HepG2 (cell line): ENCODE data around the gene TMC8. TPM values are rescaled to one million over a fixed set of nuclear protein-coding genes. Genes with fewer than 3 reads are reported as not detected.

Experiments
- CSRNP1 ChIP-seq: sonication (generic); formaldehyde crosslinking; IDR thresholded peaks from 2 replicates; pipeline ENCODE4 v1.8.1; 2023; ENCODE audit warnings: mild to moderate bottlenecking, missing genetic modification reagents
- IKZF5 ChIP-seq: IDR thresholded peaks from 2 replicates; pipeline ENCODE4 v1.6.1; 2018; ENCODE audit warnings: missing genetic modification reagents, mild to moderate bottlenecking, missing compliant biosample characterization
- MEF2D ChIP-seq: sonication (generic); formaldehyde crosslinking; IDR thresholded peaks from 2 replicates; pipeline ENCODE4 v1.5.1; 2020; ENCODE audit warnings: mild to moderate bottlenecking, missing genetic modification reagents
- ZNF205 ChIP-seq: IDR thresholded peaks from 2 replicates; pipeline ENCODE4 v1.6.1; 2018; ENCODE audit warnings: missing biosample characterization, missing genetic modification reagents
- ZNF407 ChIP-seq: sonication (generic); formaldehyde crosslinking; IDR thresholded peaks from one replicate; pipeline ENCODE4 v1.5.1; 2020; ENCODE audit warnings: mild to moderate bottlenecking, missing genetic modification reagents; ENCODE audit errors: not compliant biosample characterization
- ZSCAN31 ChIP-seq: sonication (generic); formaldehyde crosslinking; IDR thresholded peaks from 2 replicates; pipeline ENCODE4 v1.5.0; 2020; ENCODE audit warnings: low read depth, mild to moderate bottlenecking, missing genetic modification reagents
- polyA plus RNA-seq, 8 experiments: library from polyadenylated mRNA; depleted of rRNA in 3 of 8; stranded (reverse) in 7 of 8; unstranded in 1 of 8; fragments of >200 nt; fragmentation: Illumina TruSeq in 4 of 8; extraction: Trizol in 4 of 8; gene quantifications; 2 replicates each; pipeline versions ENCODE4 v1.2.1 to v1.2.3, GENCODE V29; 2011 to 2016; ENCODE audit warnings: low read depth in 4 of 8, missing spikeins in 1 of 8, mixed read lengths in 1 of 8; ENCODE audit not compliant: insufficient read depth in 1 of 8
- total RNA-seq, 5 experiments: library from RNA; depleted of rRNA; stranded (reverse); fragments of >200 nt; fragmentation: Illumina TruSeq; extraction: Trizol; gene quantifications; 2 replicates each; pipeline ENCODE4 v1.2.3, GENCODE V29; 2016; ENCODE audit warnings: low read depth in 1 of 5
- TF ChIP-seq, protein P1 (sequence below): sonication (generic); formaldehyde crosslinking; IDR thresholded peaks from 2 replicates; pipeline ENCODE4 v1.9.0; 2021; ENCODE audit warnings: mild to moderate bottlenecking, missing genetic modification reagents
- TF ChIP-seq, protein P2 (sequence below): sonication (generic); formaldehyde crosslinking; IDR thresholded peaks from 2 replicates; pipeline ENCODE4 v1.5.0; 2020; ENCODE audit warnings: missing genetic modification reagents, mild to moderate bottlenecking, borderline replicate concordance

The TMC8 gene
- total and polyA plus RNA-seq, 2 of the 13 experiments (the other 11 are each of a cell fraction or from before 2014, with no cell fraction given), result 0.53 to 7.8 TPM

- TF ChIP-seq, protein P1, sequence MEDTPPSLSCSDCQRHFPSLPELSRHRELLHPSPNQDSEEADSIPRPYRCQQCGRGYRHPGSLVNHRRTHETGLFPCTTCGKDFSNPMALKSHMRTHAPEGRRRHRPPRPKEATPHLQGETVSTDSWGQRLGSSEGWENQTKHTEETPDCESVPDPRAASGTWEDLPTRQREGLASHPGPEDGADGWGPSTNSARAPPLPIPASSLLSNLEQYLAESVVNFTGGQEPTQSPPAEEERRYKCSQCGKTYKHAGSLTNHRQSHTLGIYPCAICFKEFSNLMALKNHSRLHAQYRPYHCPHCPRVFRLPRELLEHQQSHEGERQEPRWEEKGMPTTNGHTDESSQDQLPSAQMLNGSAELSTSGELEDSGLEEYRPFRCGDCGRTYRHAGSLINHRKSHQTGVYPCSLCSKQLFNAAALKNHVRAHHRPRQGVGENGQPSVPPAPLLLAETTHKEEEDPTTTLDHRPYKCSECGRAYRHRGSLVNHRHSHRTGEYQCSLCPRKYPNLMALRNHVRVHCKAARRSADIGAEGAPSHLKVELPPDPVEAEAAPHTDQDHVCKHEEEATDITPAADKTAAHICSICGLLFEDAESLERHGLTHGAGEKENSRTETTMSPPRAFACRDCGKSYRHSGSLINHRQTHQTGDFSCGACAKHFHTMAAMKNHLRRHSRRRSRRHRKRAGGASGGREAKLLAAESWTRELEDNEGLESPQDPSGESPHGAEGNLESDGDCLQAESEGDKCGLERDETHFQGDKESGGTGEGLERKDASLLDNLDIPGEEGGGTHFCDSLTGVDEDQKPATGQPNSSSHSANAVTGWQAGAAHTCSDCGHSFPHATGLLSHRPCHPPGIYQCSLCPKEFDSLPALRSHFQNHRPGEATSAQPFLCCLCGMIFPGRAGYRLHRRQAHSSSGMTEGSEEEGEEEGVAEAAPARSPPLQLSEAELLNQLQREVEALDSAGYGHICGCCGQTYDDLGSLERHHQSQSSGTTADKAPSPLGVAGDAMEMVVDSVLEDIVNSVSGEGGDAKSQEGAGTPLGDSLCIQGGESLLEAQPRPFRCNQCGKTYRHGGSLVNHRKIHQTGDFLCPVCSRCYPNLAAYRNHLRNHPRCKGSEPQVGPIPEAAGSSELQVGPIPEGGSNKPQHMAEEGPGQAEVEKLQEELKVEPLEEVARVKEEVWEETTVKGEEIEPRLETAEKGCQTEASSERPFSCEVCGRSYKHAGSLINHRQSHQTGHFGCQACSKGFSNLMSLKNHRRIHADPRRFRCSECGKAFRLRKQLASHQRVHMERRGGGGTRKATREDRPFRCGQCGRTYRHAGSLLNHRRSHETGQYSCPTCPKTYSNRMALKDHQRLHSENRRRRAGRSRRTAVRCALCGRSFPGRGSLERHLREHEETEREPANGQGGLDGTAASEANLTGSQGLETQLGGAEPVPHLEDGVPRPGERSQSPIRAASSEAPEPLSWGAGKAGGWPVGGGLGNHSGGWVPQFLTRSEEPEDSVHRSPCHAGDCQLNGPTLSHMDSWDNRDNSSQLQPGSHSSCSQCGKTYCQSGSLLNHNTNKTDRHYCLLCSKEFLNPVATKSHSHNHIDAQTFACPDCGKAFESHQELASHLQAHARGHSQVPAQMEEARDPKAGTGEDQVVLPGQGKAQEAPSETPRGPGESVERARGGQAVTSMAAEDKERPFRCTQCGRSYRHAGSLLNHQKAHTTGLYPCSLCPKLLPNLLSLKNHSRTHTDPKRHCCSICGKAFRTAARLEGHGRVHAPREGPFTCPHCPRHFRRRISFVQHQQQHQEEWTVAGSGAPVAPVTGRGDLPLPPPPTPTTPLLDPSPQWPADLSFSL (CRISPR knock-in tag), result peak; percentile 60; the same call in 1 of the 2 replicates
- TF ChIP-seq IKZF5 (CRISPR knock-in tag), result no peak
- 0 out of 2 replicates have a peak, but pooled peaks have one; percentile 31 for TF ChIP-seq ZNF205 (CRISPR knock-in tag)
- TF ChIP-seq, protein P2, sequence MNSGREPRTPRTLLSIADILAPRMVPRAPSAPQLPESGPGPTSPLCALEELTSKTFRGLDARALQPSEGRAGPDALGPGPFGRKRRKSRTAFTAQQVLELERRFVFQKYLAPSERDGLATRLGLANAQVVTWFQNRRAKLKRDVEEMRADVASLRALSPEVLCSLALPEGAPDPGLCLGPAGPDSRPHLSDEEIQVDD (CRISPR knock-in tag), result no peak
- no peak for TF ChIP-seq ZNF407 (CRISPR knock-in tag)
- 0 out of 2 replicates have a peak, but pooled peaks have one; percentile 68 for TF ChIP-seq MEF2D (CRISPR knock-in tag)
- no peak for TF ChIP-seq CSRNP1 (CRISPR knock-in tag)
- peak; percentile 33; the same call in 1 of the 2 replicates for TF ChIP-seq ZSCAN31 (CRISPR knock-in tag)
Observed at GRCh38 chr17:78133971-78134898, 3.7 kb downstream of the TMC8 start (continued).
